NCI-H774 (cell line): ENCODE measurements around the gene MVB12A.

ENCODE experiments used
- DNase-seq: peaks from one replicate; lab custom pipeline; 2025; lab: John Stamatoyannopoulos, UW

MVB12A gene

GRCh38 chr19:17404621-17405249 lies 15.1 kb upstream of the MVB12A start:
- DNase-seq = no peak

DNA sequence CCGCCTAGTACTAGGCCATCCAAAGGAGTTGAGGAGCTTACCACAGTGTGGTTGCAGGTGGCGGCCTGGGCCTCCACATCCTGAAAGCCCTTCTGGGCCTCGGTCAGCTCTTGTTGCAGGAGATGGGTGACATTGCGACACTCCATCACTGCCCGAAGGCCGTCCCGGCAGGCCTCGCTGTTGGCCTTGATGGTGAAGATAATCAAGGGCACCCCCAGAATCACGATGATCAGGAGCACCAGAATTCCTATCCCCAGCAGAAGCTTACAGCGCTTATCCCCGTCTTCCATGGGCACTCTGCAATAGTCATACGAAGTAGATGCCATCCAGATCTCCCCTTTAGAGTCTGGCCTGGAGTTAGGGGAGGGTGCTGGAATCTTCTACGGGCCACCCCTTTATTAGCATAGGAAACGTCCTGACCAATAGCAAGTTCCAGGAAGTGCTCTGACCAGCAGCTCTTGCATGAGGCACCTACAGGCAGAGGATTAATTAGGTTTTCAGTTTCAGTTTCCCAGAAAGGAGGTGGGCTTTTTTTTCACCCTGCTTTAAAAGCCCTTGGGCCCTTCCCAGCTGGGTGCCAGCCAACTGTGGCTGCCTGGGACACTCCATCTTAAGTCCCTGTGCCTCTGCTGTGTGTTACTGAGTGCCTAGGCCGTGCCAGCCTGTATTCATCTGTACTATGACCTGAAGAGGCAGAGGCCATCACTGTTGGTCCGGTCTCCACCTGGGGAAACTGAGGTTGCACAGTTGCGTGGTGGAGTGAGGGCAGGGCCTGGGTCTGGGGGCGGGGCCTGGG lies 14.4 kb upstream of the MVB12A start, which contains the start of gene BST2:
BST2 (minus strand) TSS at position 381 of the 796 bp plus-strand sequence; CDS start at position 326, 55 bp downstream.
- DNase-seq = no peak

GRCh38 chr19:17406046-17406886 lies 13.6 kb upstream of the MVB12A start:
- DNase-seq = no peak

GRCh38 chr19:17406887-17407196 lies 13.0 kb upstream of the MVB12A start:
- no peak for DNase-seq

DNA sequence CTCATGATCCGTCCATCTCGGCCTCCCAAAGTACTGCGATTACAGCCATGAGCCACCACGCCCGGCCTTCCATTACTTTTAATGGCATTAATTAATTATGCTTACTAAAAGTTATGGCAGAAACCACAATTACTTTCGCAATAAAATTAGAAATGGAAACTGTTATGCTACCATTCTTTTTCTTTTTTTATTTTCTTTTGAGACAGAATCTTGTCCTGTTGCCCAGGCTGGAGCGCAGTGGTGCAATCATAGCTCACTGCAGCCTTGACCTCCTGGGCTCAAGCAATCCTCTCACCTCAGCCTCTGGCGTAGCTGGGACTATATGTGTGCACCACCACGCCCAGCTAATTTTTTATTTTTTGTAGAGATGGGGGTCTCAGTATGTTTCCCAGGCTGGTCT lies 9.9 kb upstream of the MVB12A start:
- no peak for DNase-seq

DNA sequence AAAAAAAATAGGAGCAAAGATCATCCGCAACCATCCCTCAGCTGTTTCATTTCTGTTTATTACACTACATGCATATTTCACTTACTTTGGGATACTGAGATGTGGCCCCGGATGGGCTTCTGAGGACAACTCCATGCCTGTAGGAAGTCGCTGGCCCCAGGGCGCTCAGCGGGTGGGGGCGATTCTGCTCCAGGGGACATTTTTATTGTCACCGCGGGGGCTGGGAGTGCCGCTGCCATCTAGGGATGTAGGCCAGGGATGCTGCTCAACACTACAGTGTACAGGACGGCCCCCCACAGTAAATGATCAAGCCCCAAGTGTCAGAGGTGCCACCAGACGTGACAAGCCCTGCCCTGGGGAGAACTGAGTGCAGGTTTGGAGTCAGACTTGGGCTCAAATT lies 8.0 kb upstream of the MVB12A start:
- DNase-seq = no peak

DNA sequence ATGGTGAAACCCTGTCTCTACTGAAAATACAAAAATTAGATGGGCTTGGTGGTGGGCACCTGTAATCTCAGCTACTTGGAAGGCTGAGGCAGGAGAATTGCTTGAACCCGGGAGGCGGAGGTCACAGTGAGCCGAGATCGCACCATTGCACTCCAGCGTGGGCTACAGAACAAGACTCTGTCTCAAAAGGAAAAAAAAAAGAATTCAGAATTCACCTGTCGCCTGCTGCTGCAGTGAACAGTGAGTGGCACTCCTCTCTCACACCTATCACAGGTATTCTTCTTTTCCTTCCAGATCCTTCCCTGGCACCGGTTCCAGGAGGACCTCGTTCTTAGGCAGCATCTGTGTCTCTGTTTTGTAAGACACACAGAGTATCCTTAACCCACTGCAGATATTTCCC lies 5.8 kb upstream of the MVB12A start:
- no peak for DNase-seq

DNA sequence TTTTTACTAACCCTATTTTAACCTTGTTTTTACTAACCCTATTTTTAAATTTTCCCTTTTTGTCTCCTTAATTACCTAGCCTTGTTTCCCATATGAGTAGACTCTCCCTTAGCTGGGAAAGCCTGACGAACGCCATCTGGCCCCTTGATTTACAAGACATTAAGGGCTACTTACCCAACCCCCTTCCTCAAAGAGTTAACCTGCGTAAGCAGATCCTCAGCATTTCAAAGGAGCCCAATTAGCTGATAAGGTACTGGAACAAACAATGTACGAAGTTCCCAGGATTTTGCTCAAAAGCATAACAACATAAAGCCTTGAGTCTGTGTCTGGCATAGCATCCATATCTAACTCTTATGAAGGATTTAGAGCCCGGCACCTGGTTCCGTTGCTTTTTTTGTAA lies 4.7 kb upstream of the MVB12A start:
- no peak for DNase-seq

- no peak for DNase-seq
These were observed 1.1 kb upstream of the MVB12A start for GRCh38 chr19:17418710-17419109.

DNA sequence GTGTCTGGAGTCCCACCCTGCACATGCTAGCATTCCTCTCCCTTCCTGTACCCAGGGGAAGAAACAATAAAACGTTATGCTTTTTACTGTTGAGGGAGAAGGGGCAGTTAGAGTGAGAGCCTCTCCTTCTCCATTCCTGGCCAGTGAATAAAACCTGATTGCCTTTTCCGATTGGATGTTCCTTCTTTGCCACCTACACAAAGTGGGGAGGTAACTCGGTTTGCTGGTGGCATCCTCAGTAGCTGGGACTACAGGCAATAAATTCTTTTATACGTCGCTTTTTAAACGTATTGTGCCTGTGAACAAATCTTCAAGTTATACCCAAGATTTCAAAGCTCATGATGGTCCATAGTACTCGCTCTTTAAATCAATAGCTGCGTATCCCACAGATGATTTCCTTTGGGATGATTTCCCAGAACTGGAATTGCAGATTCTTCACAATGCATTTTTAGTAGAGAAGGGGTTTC lies 660 bp upstream of the MVB12A start:
- DNase-seq = no peak

- no peak for DNase-seq
These were observed 653 bp downstream of the MVB12A start for GRCh38 chr19:17420475-17420924.

GRCh38 chr19:17421942-17422341 lies 2.1 kb downstream of the MVB12A start:
- DNase-seq = no peak

DNA sequence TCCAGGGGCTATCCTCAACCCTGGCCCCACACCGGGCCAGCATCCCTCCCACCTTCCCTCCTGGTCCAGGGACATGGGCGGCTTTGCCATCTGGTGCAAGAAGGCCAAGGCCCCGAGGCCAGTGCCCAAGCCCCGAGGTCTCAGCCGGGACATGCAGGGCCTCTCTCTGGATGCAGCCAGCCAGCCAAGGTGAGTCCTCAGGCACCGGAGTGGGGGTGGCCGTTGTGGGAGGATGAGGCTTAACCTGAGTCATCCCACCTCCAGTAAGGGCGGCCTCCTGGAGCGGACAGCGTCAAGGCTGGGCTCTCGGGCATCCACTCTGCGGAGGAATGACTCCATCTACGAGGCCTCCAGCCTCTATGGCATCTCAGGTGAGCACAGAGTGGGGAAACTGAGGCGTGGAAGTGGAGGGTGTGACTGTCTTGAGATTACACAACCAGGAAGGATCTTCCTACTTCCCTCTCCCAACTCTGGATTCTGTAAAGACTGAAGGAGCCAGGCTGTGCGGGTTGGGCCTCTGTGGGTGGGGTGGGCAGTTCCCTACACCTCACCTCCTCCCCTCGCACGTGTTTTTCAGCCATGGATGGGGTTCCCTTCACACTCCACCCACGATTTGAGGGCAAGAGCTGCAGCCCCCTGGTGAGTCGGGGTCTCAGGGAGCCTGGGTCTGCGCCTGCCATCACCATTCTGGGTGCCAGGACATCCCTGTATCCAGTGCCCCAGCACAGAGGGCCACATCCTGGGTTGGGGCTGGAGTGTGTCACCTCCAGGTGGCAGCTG lies 3.8 kb downstream of the MVB12A start:
- no peak for DNase-seq

GRCh38 chr19:17424743-17425365 lies 5.0 kb downstream of the MVB12A start:
- no peak for DNase-seq

GRCh38 chr19:17429641-17430113 lies 9.8 kb downstream of the MVB12A start:
- DNase-seq = no peak

GRCh38 chr19:17431417-17431816 lies 11.6 kb downstream of the MVB12A start:
- no peak for DNase-seq

GRCh38 chr19:17435218-17435617 lies 15.4 kb downstream of the MVB12A start:
- DNase-seq = no peak

- no peak for DNase-seq
These were observed 16.4 kb downstream of the MVB12A start for GRCh38 chr19:17436094-17436873.

DNA sequence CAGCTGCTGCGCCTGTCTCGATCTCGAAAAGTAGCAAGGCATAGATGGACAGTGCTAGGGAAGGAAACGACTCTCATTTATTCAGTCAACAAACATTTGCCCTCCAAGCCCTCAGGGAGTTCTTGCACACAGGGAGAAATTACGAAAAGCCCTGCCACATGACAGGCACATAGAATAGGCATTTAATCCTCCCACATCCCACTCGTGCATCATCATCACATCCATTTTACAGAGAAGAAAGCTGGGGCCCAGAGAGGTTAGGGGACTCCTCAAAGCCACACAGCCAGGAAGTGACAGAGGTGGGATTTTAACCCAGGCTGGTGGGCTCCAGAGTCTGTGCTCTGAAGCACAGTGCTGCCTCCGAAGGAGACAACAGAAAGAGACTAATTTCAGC lies 17.0 kb downstream of the MVB12A start:
- no peak for DNase-seq

- no peak for DNase-seq
These were observed 21.6 kb downstream of the MVB12A start for GRCh38 chr19:17441241-17442021.
